Liver (tissue), 3 donors: Measurements from ENCODE around the gene KCTD5.

Experiments
- NR2F2 ChIP-seq: IDR thresholded peaks from 2 replicates; pipeline ENCODE4 v1.6.1; 2016; ENCODE audit warnings: antibody characterized with exemption
- TF ChIP-seq, protein P1 (sequence below): fragments of 150-350 bp; IDR thresholded peaks from 2 replicates; pipeline ENCODE4 v1.5.1; 2017; ENCODE audit warnings: improper control_type of control experiment, low read depth, low read length; ENCODE audit not compliant: missing input control
- donor health status: healthy.
- donor health status: healthy.

GRCh38 chr16:2699791-2700600, 17.7 kb downstream of the KCTD5 start:
- TF ChIP-seq, protein P1, sequence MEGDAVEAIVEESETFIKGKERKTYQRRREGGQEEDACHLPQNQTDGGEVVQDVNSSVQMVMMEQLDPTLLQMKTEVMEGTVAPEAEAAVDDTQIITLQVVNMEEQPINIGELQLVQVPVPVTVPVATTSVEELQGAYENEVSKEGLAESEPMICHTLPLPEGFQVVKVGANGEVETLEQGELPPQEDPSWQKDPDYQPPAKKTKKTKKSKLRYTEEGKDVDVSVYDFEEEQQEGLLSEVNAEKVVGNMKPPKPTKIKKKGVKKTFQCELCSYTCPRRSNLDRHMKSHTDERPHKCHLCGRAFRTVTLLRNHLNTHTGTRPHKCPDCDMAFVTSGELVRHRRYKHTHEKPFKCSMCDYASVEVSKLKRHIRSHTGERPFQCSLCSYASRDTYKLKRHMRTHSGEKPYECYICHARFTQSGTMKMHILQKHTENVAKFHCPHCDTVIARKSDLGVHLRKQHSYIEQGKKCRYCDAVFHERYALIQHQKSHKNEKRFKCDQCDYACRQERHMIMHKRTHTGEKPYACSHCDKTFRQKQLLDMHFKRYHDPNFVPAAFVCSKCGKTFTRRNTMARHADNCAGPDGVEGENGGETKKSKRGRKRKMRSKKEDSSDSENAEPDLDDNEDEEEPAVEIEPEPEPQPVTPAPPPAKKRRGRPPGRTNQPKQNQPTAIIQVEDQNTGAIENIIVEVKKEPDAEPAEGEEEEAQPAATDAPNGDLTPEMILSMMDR: no peak
- no peak for TF ChIP-seq NR2F2
